Uterus (tissue), 4 donors: ENCODE data around the gene NELFB. TPM values are rescaled to one million over a fixed set of nuclear protein-coding genes. Genes with fewer than 3 reads are reported as not detected.
A peak's percentile ranks its signal among the peaks of the same experiment; 100 is the strongest.

Source experiments
- DNase-seq, 2 donors: peaks; one replicate each; pipeline ENCODE4 v3.0.0-alpha.2; 2019 to 2020
- H3K27ac ChIP-seq, 2 donors: fragments of 200-600 bp; sonication (generic); 1 replicate in 1 of 2; 2 replicates in 1 of 2; pipeline ENCODE4 v1.5.1; 2016 to 2018
- H3K27me3 ChIP-seq, 2 donors: fragments of 200-600 bp; sonication (generic); one replicate each; pipeline ENCODE4 v1.5.1; 2018 to 2019; ENCODE audit warnings: control low read depth in 1 of 2
- H3K36me3 ChIP-seq, 2 donors: fragments of 200-600 bp; sonication (generic); one replicate each; pipeline ENCODE4 v1.5.1; 2019; ENCODE audit warnings: control low read depth in 1 of 2
- H3K4me1 ChIP-seq, 2 donors: fragments of 200-600 bp; sonication (generic); one replicate each; pipeline ENCODE4 v1.5.1; 2018 to 2019; ENCODE audit warnings: control low read depth in 1 of 2
- H3K4me3 ChIP-seq, 2 donors: fragments of 200-600 bp; sonication (generic); 1 replicate in 1 of 2; 2 replicates in 1 of 2; pipeline ENCODE4 v1.5.1; 2018 to 2019; ENCODE audit warnings: mild to moderate bottlenecking in 1 of 2
- H3K9me3 ChIP-seq, 2 donors: fragments of 200-600 bp; sonication (generic); one replicate each; pipeline ENCODE4 v1.5.1; 2019; ENCODE audit warnings: control low read depth in 1 of 2
- POLR2A ChIP-seq, 2 donors: fragments of 450-650 bp; IDR thresholded peaks; one replicate each; pipeline ENCODE4 v1.6.1; 2016; ENCODE audit warnings: antibody characterized with exemption in 2 of 2, mild to moderate bottlenecking in 1 of 2, moderate library complexity in 1 of 2
- intact Hi-C: fragments of 100-400 bp; cut with DNase I; formaldehyde crosslinking; loops from one replicate; pipeline ENCODE4 v1.15.1; 2023; ENCODE audit warnings: low total_unique reads
- total RNA-seq, 4 donors: library from RNA; depleted of rRNA in 3 of 4; stranded (reverse); fragments of >200 nt in 3 of 4; gene quantifications; one replicate each; pipeline versions ENCODE4 v1.1.0 to v1.2.4, GENCODE V29; 2014 to 2023
- TF ChIP-seq, protein P1 (sequence below), 4 experiments: fragments of 200-600 bp in 2 of 4; fragments of 450-650 bp in 2 of 4; sonication (generic) in 2 of 4; IDR thresholded peaks; one replicate each; pipeline ENCODE4 v1.5.1; 2016 to 2019; ENCODE audit warnings: antibody characterized with exemption in 4 of 4, mild to moderate bottlenecking in 2 of 4, moderate library complexity in 1 of 4
- donor health status: DM: yes; HTN: yes; CAD: no.

The NELFB gene
- total RNA-seq, 4 donors from 2014 or later = 17.1 to 46.5 (median 43.2) TPM

DNA sequence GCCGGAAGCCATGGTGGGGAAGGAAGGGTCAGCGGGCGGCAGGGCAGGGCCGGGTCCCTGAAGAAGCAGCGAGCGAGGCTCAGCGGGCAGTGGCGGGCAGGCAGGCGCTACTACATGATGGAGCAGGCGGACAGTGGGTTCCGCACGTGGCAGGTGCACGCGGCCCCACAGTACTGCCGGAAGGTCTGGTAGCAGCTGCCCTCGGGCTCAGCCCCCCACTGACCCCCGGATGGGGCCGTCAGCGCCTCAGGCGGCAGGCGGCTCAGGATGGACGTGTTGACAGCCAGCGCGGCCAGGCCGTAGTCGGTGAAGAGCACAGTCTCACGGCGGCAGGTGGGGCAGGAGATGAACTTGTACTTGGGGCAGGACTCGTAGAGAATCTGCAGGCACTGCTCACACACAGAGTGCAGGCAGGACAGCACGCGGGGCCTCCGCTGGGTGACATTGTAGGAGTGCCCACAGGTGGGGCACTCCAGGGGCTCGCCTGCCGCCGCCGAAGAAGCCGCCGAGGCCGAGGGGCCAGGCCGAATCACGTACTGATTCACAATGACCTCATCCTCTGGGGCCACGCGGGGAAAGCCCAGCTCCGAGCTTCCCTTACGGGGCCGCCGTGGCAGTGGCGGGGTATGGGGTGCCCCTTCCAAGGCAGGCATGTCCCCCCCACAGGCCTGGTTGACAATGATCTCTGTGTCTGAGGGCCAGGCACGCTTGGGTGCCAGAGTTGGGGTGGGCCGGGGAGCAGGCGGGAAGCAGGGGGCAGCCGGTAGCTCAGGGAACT lies 34.6 kb upstream of the NELFB start:
- DNase-seq = no peak
- Histone ChIP-seq H3K36me3 (no peaks in the 10 kb centered on the region), H3K4me3 (no peak overlapping the region), H3K4me1 (peaks cover 0 to 19% of the 10 kb centered on the region in 2 donors), H3K27ac (no peak overlapping the region), H3K27me3 (no peaks in the 10 kb centered on the region), H3K9me3 (no peaks in the 10 kb centered on the region)
- no peak for TF ChIP-seq POLR2A (IDR thresholded peaks at IDR 0.05)
- TF ChIP-seq, protein P1, sequence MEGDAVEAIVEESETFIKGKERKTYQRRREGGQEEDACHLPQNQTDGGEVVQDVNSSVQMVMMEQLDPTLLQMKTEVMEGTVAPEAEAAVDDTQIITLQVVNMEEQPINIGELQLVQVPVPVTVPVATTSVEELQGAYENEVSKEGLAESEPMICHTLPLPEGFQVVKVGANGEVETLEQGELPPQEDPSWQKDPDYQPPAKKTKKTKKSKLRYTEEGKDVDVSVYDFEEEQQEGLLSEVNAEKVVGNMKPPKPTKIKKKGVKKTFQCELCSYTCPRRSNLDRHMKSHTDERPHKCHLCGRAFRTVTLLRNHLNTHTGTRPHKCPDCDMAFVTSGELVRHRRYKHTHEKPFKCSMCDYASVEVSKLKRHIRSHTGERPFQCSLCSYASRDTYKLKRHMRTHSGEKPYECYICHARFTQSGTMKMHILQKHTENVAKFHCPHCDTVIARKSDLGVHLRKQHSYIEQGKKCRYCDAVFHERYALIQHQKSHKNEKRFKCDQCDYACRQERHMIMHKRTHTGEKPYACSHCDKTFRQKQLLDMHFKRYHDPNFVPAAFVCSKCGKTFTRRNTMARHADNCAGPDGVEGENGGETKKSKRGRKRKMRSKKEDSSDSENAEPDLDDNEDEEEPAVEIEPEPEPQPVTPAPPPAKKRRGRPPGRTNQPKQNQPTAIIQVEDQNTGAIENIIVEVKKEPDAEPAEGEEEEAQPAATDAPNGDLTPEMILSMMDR (IDR thresholded peaks at IDR 0.05) = no peak
- intact Hi-C loops = loop anchor here (10.0 kb wide), 1 partner anchor 106 kb away; the partner anchor contains the start of gene DPP7

DNA sequence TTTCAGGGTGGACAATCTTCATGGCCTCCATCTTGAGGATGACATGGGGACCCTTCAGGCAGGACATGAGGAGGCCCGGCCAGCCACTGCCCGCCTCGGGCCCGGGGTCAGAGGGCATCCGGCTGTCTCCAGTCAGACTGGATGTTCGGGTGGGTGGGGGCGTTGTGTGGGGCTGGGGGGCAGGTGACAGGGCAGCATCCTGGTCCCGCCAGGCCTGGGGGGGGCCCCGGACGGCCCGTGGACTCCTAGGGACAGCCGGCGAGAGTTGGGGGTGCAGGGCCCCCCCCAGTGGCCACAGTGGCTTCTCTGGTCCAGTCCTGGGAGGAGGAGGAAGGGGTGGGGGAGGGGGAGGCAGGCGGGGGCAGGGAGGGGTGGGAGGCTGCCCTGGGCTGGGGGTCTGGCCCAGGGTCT lies 34.0 kb upstream of the NELFB start:
- H3K9me3 ChIP-seq = no peaks in the 10 kb centered on the region
- H3K4me1 ChIP-seq = peaks cover 0 to 19% of the 10 kb centered on the region in 2 donors
- no peak for DNase-seq
- no peak for TF ChIP-seq POLR2A (IDR thresholded peaks at IDR 0.05)
- TF ChIP-seq, protein P1 (IDR thresholded peaks at IDR 0.05) = no peak
- H3K4me3 ChIP-seq = no peak overlapping the region
- H3K27ac ChIP-seq = no peak overlapping the region
- intact Hi-C loops = loop anchor here (10.0 kb wide), 1 partner anchor 106 kb away; the partner anchor contains the start of gene DPP7
- H3K27me3 ChIP-seq = no peaks in the 10 kb centered on the region
- H3K36me3 ChIP-seq = no peaks in the 10 kb centered on the region

DNA sequence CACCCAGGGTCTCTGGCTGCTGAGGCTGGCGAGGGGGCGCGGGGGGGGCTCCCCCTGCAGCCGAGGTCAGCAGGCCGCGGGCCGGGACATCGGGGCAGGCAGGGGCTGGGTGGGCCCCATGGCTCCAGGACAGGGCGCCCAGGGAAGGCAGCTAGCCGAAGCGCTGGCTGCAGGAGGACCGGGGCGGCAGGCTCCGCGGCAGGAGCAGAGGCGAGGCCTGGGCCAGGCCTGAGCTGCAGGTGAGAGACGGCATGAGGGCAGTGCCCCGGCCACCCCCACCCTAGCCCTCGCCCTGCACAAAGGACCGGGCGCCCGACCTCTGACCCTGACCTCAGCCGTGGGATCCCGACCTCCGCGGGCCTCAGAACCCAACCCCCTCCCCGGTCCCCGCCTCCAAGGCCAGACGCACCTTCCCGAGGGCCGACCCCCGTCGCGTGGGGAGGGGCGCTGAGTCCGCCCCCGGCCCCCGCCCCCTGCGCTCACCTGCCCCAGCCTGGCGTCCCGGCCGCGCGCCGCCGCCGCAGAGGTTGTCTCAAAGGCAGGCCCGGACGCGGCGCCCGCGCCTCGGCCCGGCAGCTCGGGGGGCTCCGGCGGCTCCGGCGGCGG lies 33.5 kb upstream of the NELFB start:
- TF ChIP-seq, protein P1 (IDR thresholded peaks at IDR 0.05) = no peak
- no peak for TF ChIP-seq POLR2A (IDR thresholded peaks at IDR 0.05)
- Histone ChIP-seq H3K27me3 (no peaks in the 10 kb centered on the region), H3K4me1 (peaks cover 0 to 19% of the 10 kb centered on the region in 2 donors), H3K27ac (no peak overlapping the region), H3K4me3 (peak overlapping the region in 1 of 2 donors; percentile 38), H3K36me3 (no peaks in the 10 kb centered on the region), H3K9me3 (no peaks in the 10 kb centered on the region)
- no peak for DNase-seq
- intact Hi-C loops = loop anchor here (10.0 kb wide), 1 partner anchor 107 kb away; the partner anchor contains the start of gene DPP7

DNA sequence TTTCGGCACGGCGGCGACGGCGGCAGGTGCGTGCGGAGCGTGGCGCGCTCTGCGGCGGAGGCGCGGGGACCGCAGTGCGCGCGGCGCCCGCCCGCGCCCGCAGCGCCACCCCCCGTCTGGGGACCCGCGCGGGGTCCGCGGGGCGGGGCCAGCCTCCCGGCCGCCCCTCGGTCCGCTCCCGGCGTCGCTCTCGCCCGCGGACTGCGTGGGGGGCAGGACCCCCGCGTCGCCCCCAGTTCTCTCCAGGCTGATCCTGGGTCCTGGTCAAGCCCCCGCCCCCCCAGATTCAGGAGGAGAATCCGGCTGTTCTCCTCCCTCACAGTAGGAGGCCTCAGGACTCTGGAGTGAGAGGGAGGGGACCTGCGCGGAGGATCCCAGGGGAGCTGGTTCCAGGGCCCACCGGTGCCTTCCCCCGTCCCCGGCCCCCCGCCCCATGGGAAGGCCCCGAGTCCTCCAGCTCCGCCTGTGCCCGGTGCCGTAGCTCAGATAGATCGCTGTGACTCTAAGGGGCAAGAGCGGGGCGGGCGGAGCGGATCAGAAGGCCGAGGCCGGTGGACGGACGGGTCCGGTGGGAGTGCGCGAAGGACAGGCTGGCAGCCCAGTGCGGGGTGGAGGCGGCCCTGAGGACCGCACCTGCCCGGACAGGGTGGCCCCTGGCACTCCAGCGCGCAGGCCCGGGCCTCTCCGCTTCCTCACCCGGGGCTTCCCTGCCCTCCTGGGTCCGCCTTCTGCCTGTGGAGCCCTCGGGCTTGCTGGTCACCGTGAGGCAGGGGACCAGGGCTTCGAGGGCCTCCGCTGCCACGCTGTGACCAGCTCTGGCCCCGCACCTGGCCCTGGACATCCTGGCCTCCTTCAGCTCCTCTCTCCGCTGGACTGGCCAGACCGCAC lies 32.7 kb upstream of the NELFB start, which contains the start of gene RNF208:
RNF208 (minus strand) TSS at position 51 of the 888 bp plus-strand sequence. CDS start 1,028 bp downstream, outside the sequence.
- Histone ChIP-seq H3K4me1 (peaks cover 0 to 19% of the 10 kb centered on the region in 2 donors), H3K27me3 (no peaks in the 10 kb centered on the region), H3K4me3 (peak within 1 kb of the TSS; percentile 58 to 63), H3K9me3 (no peaks in the 10 kb centered on the region), H3K36me3 (no peaks in the 10 kb centered on the region), H3K27ac (peak within 1 kb of the TSS; percentile 76 to 90)
- no peak for TF ChIP-seq POLR2A (IDR thresholded peaks at IDR 0.05)
- TF ChIP-seq, protein P1 (IDR thresholded peaks at IDR 0.05) = no peak
- intact Hi-C loops = loop anchor here (10.0 kb wide), 1 partner anchor 108 kb away; the partner anchor contains the start of gene DPP7
- DNase-seq = no peak
